Panc1 (cell line): ENCODE data around the gene DYRK1A. TPM values are rescaled to one million over a fixed set of nuclear protein-coding genes. Genes with fewer than 3 reads are reported as not detected.
"Not testable (repeated sequence)": the region's sequence is repeated elsewhere in the genome, so short reads cannot be mapped to it uniquely, and the experiment has no call there.

Experiments used
- ATAC-seq: fragments of 200-7000 bp; cut with Tn5 transposase; 2 replicates; pipeline ENCODE4 v1.9.1; 2020; ENCODE audit warnings: mild to moderate bottlenecking, moderate library complexity
- BruUV-seq: library from RNA; stranded (reverse); fragments of 400-500 nt; replicated peaks from 2 replicates; lab custom pipeline; 2021; lab: Mats Ljungman, UMichigan
- CTCF ChIA-PET: fragments of 300-600 bp; sonication (Branson Sonifier 250); formaldehyde crosslinking; loops from one replicate; lab custom pipeline; 2022; ENCODE audit warnings: antibody characterized with exemption; lab: Charles Lee
- POLR2A ChIA-PET: fragments of 300-600 bp; sonication (Branson Sonifier 250); formaldehyde crosslinking; loops from one replicate; lab custom pipeline; 2022; ENCODE audit warnings: antibody characterized with exemption; lab: Charles Lee
- DNase-seq: peaks from one replicate; pipeline ENCODE4 v3.0.0-alpha.2; 2010; ENCODE audit warnings: low read depth, low spot score
- H3K27ac ChIP-seq: 2 replicates; pipeline ENCODE4 v1.5.1; 2011; ENCODE audit warnings: mild to moderate bottlenecking, low read length, inconsistent platforms
- H3K27me3 ChIP-seq: fragments of 200-500 bp; sonication (Bioruptor generic); 2 replicates; pipeline ENCODE4 v1.6.0; 2014; ENCODE audit warnings: low read length, inconsistent platforms; ENCODE audit not compliant: control insufficient read depth, insufficient read depth
- H3K36me3 ChIP-seq: fragments of 200-500 bp; sonication (Bioruptor generic); 2 replicates; pipeline ENCODE4 v1.5.1; 2014; ENCODE audit warnings: inconsistent platforms, mild to moderate bottlenecking, low read length, moderate library complexity; ENCODE audit not compliant: control insufficient read depth, insufficient read depth
- H3K4me1 ChIP-seq: 2 replicates; pipeline ENCODE4 v1.5.1; 2011; ENCODE audit warnings: inconsistent platforms, mild to moderate bottlenecking, low read length, moderate library complexity; ENCODE audit not compliant: control insufficient read depth, insufficient read depth
- H3K4me3 ChIP-seq, 2 experiments: 2 replicates each; pipeline ENCODE4 v1.5.1; 2011 to 2012; ENCODE audit warnings: low read depth in 2 of 2, low read length in 2 of 2, mild to moderate bottlenecking in 2 of 2, inconsistent platforms in 1 of 2, moderate library complexity in 1 of 2
- H3K9me3 ChIP-seq: fragments of 200-500 bp; sonication (Bioruptor generic); 2 replicates; pipeline ENCODE4 v1.5.1; 2014; ENCODE audit warnings: low read depth, mild to moderate bottlenecking, inconsistent platforms, low read length, moderate library complexity; ENCODE audit not compliant: control insufficient read depth, insufficient read depth
- POLR2AphosphoS5 ChIP-seq: IDR thresholded peaks from 2 replicates; pipeline ENCODE4 v1.6.1; 2012; ENCODE audit warnings: mild to moderate bottlenecking, low read depth, low read length, moderate library complexity
- SIN3A ChIP-seq: IDR thresholded peaks from 2 replicates; pipeline ENCODE4 v1.6.1; 2012; ENCODE audit warnings: low read depth, mild to moderate bottlenecking, low read length, moderate library complexity, borderline replicate concordance; ENCODE audit not compliant: insufficient read depth
- TCF7L2 ChIP-seq: IDR thresholded peaks from 2 replicates; pipeline ENCODE4 v1.6.1; 2011; ENCODE audit warnings: mild to moderate bottlenecking, low read depth, low read length, inconsistent platforms
- in situ Hi-C: cut with HindIII; loops from 2 replicates; pipeline ENCODE4 v1.10.0; 2016; ENCODE audit warnings: low sequenced_read_pairs, low pct_unique_long_range_greater_than_20kb
- intact Hi-C: fragments of 100-400 bp; cut with micrococcal nuclease; formaldehyde crosslinking; loops from one replicate; pipeline ENCODE4 v1.10.0; 2022; ENCODE audit not compliant: unreplicated experiment
- total RNA-seq: library from RNA; stranded (reverse); gene quantifications from one replicate; pipeline ENCODE4 v1.2.1, GENCODE V29; 2021; ENCODE audit not compliant: unreplicated experiment
- TF ChIP-seq, protein P1 (sequence below): fragments of 450-650 bp; IDR thresholded peaks from 2 replicates; pipeline ENCODE4 v1.5.1; 2017; ENCODE audit warnings: mild to moderate bottlenecking
- TF ChIP-seq, protein P2 (sequence below), 2 experiments: IDR thresholded peaks; 2 replicates each; pipeline ENCODE4 v1.6.1; 2011 to 2012; ENCODE audit warnings: low read depth in 2 of 2, control low read depth in 1 of 2, low read length in 1 of 2, mild to moderate bottlenecking in 1 of 2, moderate library complexity in 1 of 2; ENCODE audit not compliant: insufficient read depth in 1 of 2

DYRK1A gene
- total RNA-seq, 1 experiment from 2014 or later: 36.1 TPM

- no TSS peak for BruUV-seq
- in situ Hi-C loops: no loop called here
- ChIA-PET CTCF (interaction anchor here (0.6 kb wide), 1 partner anchor 11 kb away, joined by 8 read pairs; no protein-coding TSS in a partner anchor), POLR2A (no interaction called here)
- no peak for ATAC-seq
- Histone ChIP-seq H3K4me3 (no peak overlapping the region), H3K36me3 (no peaks in the 10 kb centered on the region), H3K27me3 (no peaks in the 10 kb centered on the region), H3K27ac (no peak overlapping the region), H3K4me1 (no peaks in the 10 kb centered on the region), H3K9me3 (no peaks in the 10 kb centered on the region)
- intact Hi-C loops: no loop called here
- TF ChIP-seq, protein P1, sequence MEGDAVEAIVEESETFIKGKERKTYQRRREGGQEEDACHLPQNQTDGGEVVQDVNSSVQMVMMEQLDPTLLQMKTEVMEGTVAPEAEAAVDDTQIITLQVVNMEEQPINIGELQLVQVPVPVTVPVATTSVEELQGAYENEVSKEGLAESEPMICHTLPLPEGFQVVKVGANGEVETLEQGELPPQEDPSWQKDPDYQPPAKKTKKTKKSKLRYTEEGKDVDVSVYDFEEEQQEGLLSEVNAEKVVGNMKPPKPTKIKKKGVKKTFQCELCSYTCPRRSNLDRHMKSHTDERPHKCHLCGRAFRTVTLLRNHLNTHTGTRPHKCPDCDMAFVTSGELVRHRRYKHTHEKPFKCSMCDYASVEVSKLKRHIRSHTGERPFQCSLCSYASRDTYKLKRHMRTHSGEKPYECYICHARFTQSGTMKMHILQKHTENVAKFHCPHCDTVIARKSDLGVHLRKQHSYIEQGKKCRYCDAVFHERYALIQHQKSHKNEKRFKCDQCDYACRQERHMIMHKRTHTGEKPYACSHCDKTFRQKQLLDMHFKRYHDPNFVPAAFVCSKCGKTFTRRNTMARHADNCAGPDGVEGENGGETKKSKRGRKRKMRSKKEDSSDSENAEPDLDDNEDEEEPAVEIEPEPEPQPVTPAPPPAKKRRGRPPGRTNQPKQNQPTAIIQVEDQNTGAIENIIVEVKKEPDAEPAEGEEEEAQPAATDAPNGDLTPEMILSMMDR: no peak
- no peak for DNase-seq
Observed at GRCh38 chr21:37322084-37322483, 44.5 kb upstream of the DYRK1A start.

GRCh38 chr21:37324558-37324957, 42.0 kb upstream of the DYRK1A start:
- no peak overlapping the region for H3K4me3 ChIP-seq
- ChIA-PET POLR2A (no interaction called here), CTCF (no interaction called here)
- no peaks in the 10 kb centered on the region for H3K4me1 ChIP-seq
- H3K9me3 ChIP-seq: no peaks in the 10 kb centered on the region
- H3K27ac ChIP-seq: no peak overlapping the region
- intact Hi-C loops: no loop called here
- BruUV-seq: no TSS peak
- no peak for DNase-seq
- TF ChIP-seq POLR2AphosphoS5 (no peak), TCF7L2 (no peak)
- H3K36me3 ChIP-seq: no peaks in the 10 kb centered on the region
- no peaks in the 10 kb centered on the region for H3K27me3 ChIP-seq
- in situ Hi-C loops: no loop called here
- no peak for ATAC-seq

DNA sequence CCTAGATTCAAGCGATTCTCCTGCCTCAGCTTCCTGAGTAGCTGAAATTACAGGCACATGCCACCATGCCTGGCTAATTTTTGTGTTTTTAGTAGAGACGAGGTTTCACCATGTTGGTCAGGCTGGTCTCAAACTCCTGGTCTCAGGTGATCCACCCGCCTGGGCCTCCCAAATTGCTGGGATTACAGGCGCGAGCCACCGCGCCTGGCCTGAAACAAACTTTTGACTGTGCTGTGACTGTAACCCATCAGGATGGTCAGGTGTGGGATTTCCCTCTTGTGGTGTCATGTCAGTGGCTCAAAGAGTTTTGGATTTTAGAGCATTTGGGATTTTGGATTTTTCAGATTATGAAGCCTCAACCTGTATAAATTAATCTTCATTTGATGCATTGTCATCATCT, 38.4 kb upstream of the DYRK1A start:
- POLR2A ChIA-PET, H3K27me3 ChIP-seq, H3K4me3 ChIP-seq, H3K36me3 ChIP-seq, intact Hi-C loops, in situ Hi-C loops, BruUV-seq, CTCF ChIA-PET, H3K9me3 ChIP-seq, H3K27ac ChIP-seq, H3K4me1 ChIP-seq, DNase-seq, ATAC-seq: not testable (repeated sequence)

DNA sequence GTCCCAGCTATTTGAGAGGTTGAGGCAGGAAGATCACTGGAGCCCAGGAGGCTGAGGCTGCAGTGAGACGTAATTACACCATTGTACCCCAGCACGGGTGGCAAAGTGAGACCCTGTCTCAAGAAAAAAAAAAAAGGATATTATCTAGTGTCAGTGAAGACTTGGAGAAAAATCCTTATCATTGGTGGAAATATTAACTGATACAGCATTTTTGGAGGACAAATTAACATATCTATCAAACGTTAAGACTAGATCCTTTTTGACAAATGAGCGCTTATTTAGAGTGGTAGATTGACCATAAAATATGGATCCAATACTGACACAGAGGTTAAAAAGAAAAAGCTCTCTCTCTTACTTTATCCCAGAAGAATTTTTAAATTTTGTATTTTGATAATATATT, 35.2 kb upstream of the DYRK1A start:
- no peak for TF ChIP-seq SIN3A
- TF ChIP-seq, protein P2, sequence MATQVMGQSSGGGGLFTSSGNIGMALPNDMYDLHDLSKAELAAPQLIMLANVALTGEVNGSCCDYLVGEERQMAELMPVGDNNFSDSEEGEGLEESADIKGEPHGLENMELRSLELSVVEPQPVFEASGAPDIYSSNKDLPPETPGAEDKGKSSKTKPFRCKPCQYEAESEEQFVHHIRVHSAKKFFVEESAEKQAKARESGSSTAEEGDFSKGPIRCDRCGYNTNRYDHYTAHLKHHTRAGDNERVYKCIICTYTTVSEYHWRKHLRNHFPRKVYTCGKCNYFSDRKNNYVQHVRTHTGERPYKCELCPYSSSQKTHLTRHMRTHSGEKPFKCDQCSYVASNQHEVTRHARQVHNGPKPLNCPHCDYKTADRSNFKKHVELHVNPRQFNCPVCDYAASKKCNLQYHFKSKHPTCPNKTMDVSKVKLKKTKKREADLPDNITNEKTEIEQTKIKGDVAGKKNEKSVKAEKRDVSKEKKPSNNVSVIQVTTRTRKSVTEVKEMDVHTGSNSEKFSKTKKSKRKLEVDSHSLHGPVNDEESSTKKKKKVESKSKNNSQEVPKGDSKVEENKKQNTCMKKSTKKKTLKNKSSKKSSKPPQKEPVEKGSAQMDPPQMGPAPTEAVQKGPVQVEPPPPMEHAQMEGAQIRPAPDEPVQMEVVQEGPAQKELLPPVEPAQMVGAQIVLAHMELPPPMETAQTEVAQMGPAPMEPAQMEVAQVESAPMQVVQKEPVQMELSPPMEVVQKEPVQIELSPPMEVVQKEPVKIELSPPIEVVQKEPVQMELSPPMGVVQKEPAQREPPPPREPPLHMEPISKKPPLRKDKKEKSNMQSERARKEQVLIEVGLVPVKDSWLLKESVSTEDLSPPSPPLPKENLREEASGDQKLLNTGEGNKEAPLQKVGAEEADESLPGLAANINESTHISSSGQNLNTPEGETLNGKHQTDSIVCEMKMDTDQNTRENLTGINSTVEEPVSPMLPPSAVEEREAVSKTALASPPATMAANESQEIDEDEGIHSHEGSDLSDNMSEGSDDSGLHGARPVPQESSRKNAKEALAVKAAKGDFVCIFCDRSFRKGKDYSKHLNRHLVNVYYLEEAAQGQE (IDR thresholded peaks at IDR 0.05; ENCODE audit: insufficient read depth in 1 of 2, low read depth in 2 of 2, low read length in 1 of 2): no peak
- no peak for TF ChIP-seq TCF7L2
- no peak for TF ChIP-seq POLR2AphosphoS5
- TF ChIP-seq, protein P1: no peak
- Histone ChIP-seq H3K27ac (no peak overlapping the region), H3K4me3 (no peak overlapping the region), H3K4me1 (no peaks in the 10 kb centered on the region), H3K36me3 (no peaks in the 10 kb centered on the region), H3K27me3 (no peaks in the 10 kb centered on the region), H3K9me3 (no peaks in the 10 kb centered on the region)
- no TSS peak for BruUV-seq
- ChIA-PET POLR2A (no interaction called here), CTCF (no interaction called here)
- intact Hi-C loops: no loop called here
- DNase-seq (no peak), ATAC-seq (no peak)
- in situ Hi-C loops: no loop called here
